Trophoblast cell (in vitro differentiated cells and primary cell): ENCODE data around the gene MDM4.
A peak's percentile ranks its signal among the peaks of the same experiment; 100 is the strongest.

Source experiments
- DNase-seq, 2 donors: peaks; one replicate each; pipeline ENCODE4 v3.0.0-alpha.2; 2016
- H2AFZ ChIP-seq: 2 replicates; pipeline ENCODE4 v1.6.1; 2013; ENCODE audit warnings: low read length, moderate library complexity, mild to moderate bottlenecking; ENCODE audit not compliant: insufficient read depth, poor library complexity
- H2AK5ac ChIP-seq: 2 replicates; pipeline ENCODE4 v1.6.1; 2013; ENCODE audit warnings: mild to moderate bottlenecking, low read length
- H2BK120ac ChIP-seq: 2 replicates; pipeline ENCODE4 v1.6.1; 2013; ENCODE audit warnings: low read length, mild to moderate bottlenecking, moderate library complexity; ENCODE audit not compliant: insufficient read depth, poor library complexity
- H2BK12ac ChIP-seq: 2 replicates; pipeline ENCODE4 v1.6.1; 2013; ENCODE audit warnings: mild to moderate bottlenecking, low read length, moderate library complexity
- H2BK5ac ChIP-seq: 2 replicates; pipeline ENCODE4 v1.6.1; 2013; ENCODE audit warnings: low read length, low read depth, moderate library complexity, mild to moderate bottlenecking; ENCODE audit not compliant: poor library complexity
- H3K14ac ChIP-seq: 2 replicates; pipeline ENCODE4 v1.6.1; 2013; ENCODE audit warnings: mild to moderate bottlenecking, low read length
- H3K18ac ChIP-seq: 2 replicates; pipeline ENCODE4 v1.6.1; 2013; ENCODE audit warnings: mild to moderate bottlenecking, low read length
- H3K23ac ChIP-seq: 2 replicates; pipeline ENCODE4 v1.6.1; 2013; ENCODE audit warnings: low read length
- H3K27ac ChIP-seq: 2 replicates; pipeline ENCODE4 v1.5.1; 2013; ENCODE audit warnings: low read depth, mild to moderate bottlenecking, inconsistent platforms, low read length, moderate library complexity
- H3K27me3 ChIP-seq: 2 replicates; pipeline ENCODE4 v1.6.1; 2013; ENCODE audit warnings: inconsistent platforms, mild to moderate bottlenecking, low read length, moderate library complexity; ENCODE audit not compliant: insufficient read depth
- H3K36me3 ChIP-seq, 2 experiments: 1 replicate in 1 of 2; 2 replicates in 1 of 2; pipeline ENCODE4 v1.6.1; 2013; ENCODE audit warnings: low read length in 2 of 2, mild to moderate bottlenecking in 2 of 2, moderate library complexity in 1 of 2; ENCODE audit not compliant: insufficient read depth in 2 of 2, control insufficient read depth in 1 of 2
- H3K4ac ChIP-seq: 2 replicates; pipeline ENCODE4 v1.6.1; 2013; ENCODE audit warnings: low read depth, mild to moderate bottlenecking, low read length, moderate library complexity
- H3K4me1 ChIP-seq, 2 experiments: 1 replicate in 1 of 2; 2 replicates in 1 of 2; pipeline ENCODE4 v1.6.1; 2013; ENCODE audit warnings: low read length in 2 of 2, mild to moderate bottlenecking in 2 of 2, moderate library complexity in 1 of 2; ENCODE audit not compliant: insufficient read depth in 2 of 2, control insufficient read depth in 1 of 2
- H3K4me2 ChIP-seq: 2 replicates; pipeline ENCODE4 v1.6.1; 2013; ENCODE audit warnings: inconsistent platforms, mild to moderate bottlenecking, low read length, moderate library complexity
- H3K4me3 ChIP-seq: 2 replicates; pipeline ENCODE4 v1.5.1; 2013; ENCODE audit warnings: mild to moderate bottlenecking, low read depth, low read length, inconsistent platforms
- H3K79me1 ChIP-seq: one replicate; pipeline ENCODE4 v1.6.1; 2013; ENCODE audit warnings: low read length
- H3K79me2 ChIP-seq: 2 replicates; pipeline ENCODE4 v1.6.1; 2013; ENCODE audit warnings: low read length, mild to moderate bottlenecking; ENCODE audit not compliant: control insufficient read depth, insufficient read depth, poor library complexity
- H3K9ac ChIP-seq: 2 replicates; pipeline ENCODE4 v1.6.1; 2013; ENCODE audit warnings: mild to moderate bottlenecking, low read length
- H3K9me3 ChIP-seq: 2 replicates; pipeline ENCODE4 v1.6.1; 2013; ENCODE audit warnings: low read depth, mild to moderate bottlenecking, control low read depth, inconsistent platforms, low read length; ENCODE audit not compliant: insufficient read depth
- H4K12ac ChIP-seq: 2 replicates; pipeline ENCODE4 v1.6.1; 2013; ENCODE audit warnings: low read depth, mild to moderate bottlenecking, low read length, moderate library complexity
- H4K8ac ChIP-seq: 2 replicates; pipeline ENCODE4 v1.6.1; 2013; ENCODE audit warnings: low read depth, mild to moderate bottlenecking, low read length, moderate library complexity
- H4K91ac ChIP-seq: one replicate; pipeline ENCODE4 v1.6.1; 2013; ENCODE audit warnings: low read depth, mild to moderate bottlenecking, low read length, moderate library complexity
- WGBS: extraction: QIAGEN DNeasy Blood & Tissue Kit; methylation state at CpG from one replicate; pipeline ENCODE4 v1.1.7; 2013; ENCODE audit warnings: missing lambda C conversion rate; ENCODE audit not compliant: insufficient read length, insufficient coverage; ENCODE audit errors: extremely low coverage; 5-methylcytosine and 5-hydroxymethylcytosine counted together

Gene MDM4

DNA sequence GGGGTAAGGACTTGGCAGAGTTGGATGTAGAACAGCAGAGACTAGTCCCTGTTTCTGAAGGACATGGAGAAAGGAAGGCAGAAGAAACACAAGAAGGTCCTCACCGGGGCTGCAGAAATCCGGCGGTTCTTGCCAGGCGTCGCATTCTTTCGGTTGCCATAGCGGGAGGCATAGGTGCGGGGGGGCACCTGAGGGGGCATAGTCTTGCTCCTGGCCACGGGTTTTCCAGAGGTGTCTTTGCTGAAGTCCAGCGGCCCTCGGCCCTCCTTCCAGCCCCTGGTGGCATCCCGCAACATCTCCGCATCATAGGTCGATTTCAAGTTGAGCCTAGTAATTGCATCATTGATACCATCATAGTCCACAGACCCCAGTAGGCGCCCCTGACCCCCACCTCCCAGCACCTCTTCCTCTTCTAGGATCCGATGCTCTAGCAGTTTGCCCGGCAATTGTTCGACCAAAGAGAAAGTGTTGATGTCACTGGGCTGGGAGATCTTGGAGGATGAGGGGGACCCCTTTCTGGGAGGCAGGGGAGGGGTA lies 47.4 kb upstream of the MDM4 start:
- Histone ChIP-seq H2BK5ac (no peak overlapping the region), H2BK120ac (no peak overlapping the region), H3K23ac (no peak overlapping the region), H3K4me3 (no peak overlapping the region), H3K9ac (no peak overlapping the region), H3K79me1 (no peaks in the 10 kb centered on the region), H2BK12ac (no peak overlapping the region), H2AK5ac (no peak overlapping the region), H3K27ac (no peak overlapping the region), H3K79me2 (no peaks in the 10 kb centered on the region), H4K12ac (no peak overlapping the region), H3K36me3 (peaks cover 6 to 16% of the 10 kb centered on the region in 2 experiments), H3K14ac (no peak overlapping the region), H4K91ac (no peak overlapping the region), H3K18ac (no peak overlapping the region), H2AFZ (no peak overlapping the region), H4K8ac (no peak overlapping the region), H3K27me3 (no peaks in the 10 kb centered on the region), H3K4me1 (peaks cover 15% of the 10 kb centered on the region in 2 experiments), H3K4me2 (no peak overlapping the region), H3K9me3 (no peaks in the 10 kb centered on the region), H3K4ac (no peak overlapping the region)
- DNase-seq: no peak
- no CpG with 5 or more reads among the region's 18 CpGs for WGBS

DNA sequence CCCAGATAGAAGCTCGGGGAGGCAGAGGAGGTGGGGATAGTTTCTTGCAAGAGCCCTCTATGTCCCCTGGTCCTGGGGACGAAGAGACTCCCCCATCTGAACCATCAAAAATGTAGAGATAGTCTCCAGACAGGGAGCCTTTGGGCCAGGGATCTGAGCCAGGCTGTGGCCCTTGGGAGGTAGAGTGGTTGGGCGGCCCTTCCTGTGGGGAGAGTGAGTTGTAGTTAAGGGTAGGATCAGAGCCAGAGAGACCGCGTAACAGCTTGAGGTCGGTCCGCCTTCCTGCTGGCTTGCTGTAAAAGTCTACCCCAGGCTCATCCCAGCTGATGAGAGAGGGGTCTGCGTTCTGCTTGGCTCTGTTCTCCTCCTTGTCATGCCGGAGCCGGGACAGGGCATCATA lies 46.9 kb upstream of the MDM4 start:
- WGBS: no CpG with 5 or more reads among the region's 10 CpGs

GRCh38 chr1:204471687-204472086 lies 44.5 kb upstream of the MDM4 start:
- no peak overlapping the region for H3K14ac ChIP-seq
- H3K27me3 ChIP-seq: no peaks in the 10 kb centered on the region
- no peak overlapping the region for H4K8ac ChIP-seq
- H3K23ac ChIP-seq: no peak overlapping the region
- no CpG with 5 or more reads among the region's 4 CpGs for WGBS
- no peaks in the 10 kb centered on the region for H3K79me1 ChIP-seq
- H3K79me2 ChIP-seq: no peaks in the 10 kb centered on the region
- peaks cover 2 to 4% of the 10 kb centered on the region in 2 experiments for H3K4me1 ChIP-seq
- no peak overlapping the region for H3K9ac ChIP-seq
- H3K4me2 ChIP-seq: no peak overlapping the region
- no peak overlapping the region for H2AK5ac ChIP-seq
- H2BK5ac ChIP-seq: no peak overlapping the region
- no peak overlapping the region for H3K27ac ChIP-seq
- no peak overlapping the region for H2BK120ac ChIP-seq
- H4K12ac ChIP-seq: no peak overlapping the region
- no peak overlapping the region for H2AFZ ChIP-seq
- H3K4ac ChIP-seq: no peak overlapping the region
- DNase-seq: peak in 1 of 2 donors; percentile 59
- no peak overlapping the region for H3K4me3 ChIP-seq
- peaks cover 2 to 12% of the 10 kb centered on the region in 2 experiments for H3K36me3 ChIP-seq
- H4K91ac ChIP-seq: no peak overlapping the region
- no peaks in the 10 kb centered on the region for H3K9me3 ChIP-seq
- no peak overlapping the region for H3K18ac ChIP-seq
- no peak overlapping the region for H2BK12ac ChIP-seq

More for the DNA sequence above, 46.9 kb upstream of the MDM4 start:
- Histone ChIP-seq H3K27ac (no peak overlapping the region), H3K9me3 (no peaks in the 10 kb centered on the region), H3K27me3 (no peaks in the 10 kb centered on the region), H4K91ac (no peak overlapping the region), H3K79me1 (no peaks in the 10 kb centered on the region), H3K4ac (no peak overlapping the region), H2AK5ac (no peak overlapping the region), H3K14ac (no peak overlapping the region), H4K8ac (no peak overlapping the region), H3K9ac (no peak overlapping the region), H3K4me2 (no peak overlapping the region), H4K12ac (no peak overlapping the region), H2BK12ac (no peak overlapping the region), H2BK5ac (no peak overlapping the region), H3K18ac (no peak overlapping the region), H2AFZ (no peak overlapping the region), H2BK120ac (no peak overlapping the region), H3K79me2 (no peaks in the 10 kb centered on the region), H3K23ac (no peak overlapping the region), H3K36me3 (peaks cover 2 to 12% of the 10 kb centered on the region in 2 experiments), H3K4me1 (peaks cover 15% of the 10 kb centered on the region in 2 experiments), H3K4me3 (no peak overlapping the region)
- no peak for DNase-seq

DNA sequence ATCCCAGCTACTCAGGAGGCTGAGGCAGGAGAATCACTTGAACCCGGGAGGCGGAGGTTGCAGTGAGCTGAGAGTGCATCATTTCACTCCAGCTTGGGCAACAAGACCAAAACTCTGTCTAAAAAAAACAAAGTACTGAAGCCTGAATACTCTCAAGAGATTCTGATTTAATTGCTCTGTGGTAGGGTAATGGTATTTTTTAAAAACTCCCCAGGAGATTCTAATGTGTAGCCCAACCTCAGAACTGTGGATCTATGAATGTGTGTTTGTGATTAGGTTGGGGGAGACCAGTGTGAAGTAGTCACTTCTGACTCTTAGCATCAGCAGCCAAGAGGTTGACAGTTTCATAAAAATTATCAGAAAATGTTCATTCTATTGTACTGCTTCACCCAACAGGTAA lies 43.5 kb upstream of the MDM4 start:
- Histone ChIP-seq H3K36me3 (peaks cover 2 to 12% of the 10 kb centered on the region in 2 experiments), H4K8ac (no peak overlapping the region), H3K4me1 (peaks cover 0 to 6% of the 10 kb centered on the region in 2 experiments), H2AFZ (no peak overlapping the region), H4K12ac (no peak overlapping the region), H2BK120ac (no peak overlapping the region), H3K27ac (no peak overlapping the region), H4K91ac (no peak overlapping the region), H3K14ac (no peak overlapping the region), H2BK5ac (no peak overlapping the region), H3K4me2 (no peak overlapping the region), H3K9ac (no peak overlapping the region), H2BK12ac (no peak overlapping the region), H3K9me3 (no peaks in the 10 kb centered on the region), H3K79me1 (no peaks in the 10 kb centered on the region), H3K18ac (no peak overlapping the region), H3K79me2 (no peaks in the 10 kb centered on the region), H3K27me3 (no peaks in the 10 kb centered on the region), H3K4me3 (no peak overlapping the region), H3K4ac (no peak overlapping the region), H2AK5ac (no peak overlapping the region), H3K23ac (no peak overlapping the region)
- no CpG with 5 or more reads among the region's 2 CpGs for WGBS
- DNase-seq: no peak
